Measurements from ENCODE around the gene C2CD4A. TPM values are rescaled to one million over a fixed set of nuclear protein-coding genes. Genes with fewer than 3 reads are reported as not detected.

Gene C2CD4A
- total and polyA plus RNA-seq, 9 of the 15 experiments (the other 6 are each of a cell fraction or from before 2014, with no cell fraction given) = not detected

DNA sequence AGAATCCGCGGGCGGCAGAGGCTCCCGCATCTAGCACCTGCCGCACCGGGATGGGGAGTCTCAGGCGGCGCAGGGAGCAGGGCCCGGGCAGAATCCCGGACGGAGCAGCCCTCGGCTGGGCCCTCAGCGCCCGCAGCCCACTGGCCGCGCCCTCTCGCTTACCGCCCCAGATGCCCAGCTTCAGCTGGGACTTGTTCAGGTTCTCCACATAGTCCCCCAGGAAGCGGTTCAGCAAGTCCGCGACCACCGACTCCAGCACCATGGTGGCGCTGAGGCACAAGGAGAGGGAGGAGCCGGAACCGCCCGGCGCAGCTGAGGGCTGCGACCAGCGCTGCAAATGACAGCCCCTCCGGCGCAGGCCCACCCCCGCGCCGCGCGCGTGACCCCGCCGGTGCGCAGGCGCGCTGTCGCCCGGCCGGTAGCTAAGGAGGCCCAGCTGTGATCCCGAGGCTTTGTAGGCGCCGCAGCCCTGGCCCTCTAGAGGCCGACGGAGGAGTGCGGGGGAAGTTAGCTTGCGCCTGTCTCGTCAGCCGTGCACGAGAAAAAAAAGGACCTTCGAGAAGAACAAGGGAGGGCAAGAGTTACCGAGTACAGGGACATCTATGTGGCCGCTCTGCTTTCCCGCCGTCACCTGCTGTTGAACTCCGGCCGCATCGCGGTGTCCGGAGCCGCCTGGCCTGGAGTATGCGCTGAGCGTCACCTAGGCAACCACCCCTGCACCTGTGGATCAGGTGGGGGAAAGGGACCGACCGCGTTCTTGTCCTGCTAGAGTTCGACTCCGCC, 6.5 kb upstream of the C2CD4A start, which contains the start of gene VPS13C (continued):
- no peak for TF ChIP-seq ZKSCAN8 (CRISPR knock-in tag; IDR thresholded peaks at IDR 0.05)
- no peak for TF ChIP-seq NR4A1 (CRISPR knock-in tag; IDR thresholded peaks at IDR 0.05)
- no peak for TF ChIP-seq NR4A1 (tag; IDR thresholded peaks at IDR 0.05)
- TF ChIP-seq CEBPB (tag; IDR thresholded peaks at IDR 0.05) = no peak
- TF ChIP-seq ZEB2 (IDR thresholded peaks at IDR 0.05) = peak; percentile 83
- TF ChIP-seq KLF6 (CRISPR knock-in tag; IDR thresholded peaks at IDR 0.05; ENCODE audit: borderline replicate concordance) = no peak
- peak; percentile 45; the same call in 1 of the 2 replicates for TF ChIP-seq SPI1 (IDR thresholded peaks at IDR 0.05; ENCODE audit: borderline replicate concordance, low read depth, low read length)
- no peak for TF ChIP-seq SRSF3 (IDR thresholded peaks at IDR 0.05; ENCODE audit: insufficient read depth, low read length)
- no peak for TF ChIP-seq FOXA1 (IDR thresholded peaks at IDR 0.05; ENCODE audit: borderline replicate concordance)
- TF ChIP-seq BCOR (IDR thresholded peaks at IDR 0.05) = peak; percentile 26; the same call in 1 of the 2 replicates
- no peak for TF ChIP-seq SIX5 (IDR thresholded peaks at IDR 0.05; ENCODE audit: borderline replicate concordance in 1 of 2, insufficient read depth in 1 of 2, low read depth in 1 of 2, low read length in 2 of 2)
- peak; percentile 97 for TF ChIP-seq NRF1 (conservative IDR thresholded peaks at IDR 0.05 in 1 of 2, IDR thresholded peaks at IDR 0.05 in 1 of 2)
- no peak for TF ChIP-seq ASH1L (IDR thresholded peaks at IDR 0.05; ENCODE audit: borderline replicate concordance, low read depth, partially characterized antibody)
- TF ChIP-seq, protein P1, sequence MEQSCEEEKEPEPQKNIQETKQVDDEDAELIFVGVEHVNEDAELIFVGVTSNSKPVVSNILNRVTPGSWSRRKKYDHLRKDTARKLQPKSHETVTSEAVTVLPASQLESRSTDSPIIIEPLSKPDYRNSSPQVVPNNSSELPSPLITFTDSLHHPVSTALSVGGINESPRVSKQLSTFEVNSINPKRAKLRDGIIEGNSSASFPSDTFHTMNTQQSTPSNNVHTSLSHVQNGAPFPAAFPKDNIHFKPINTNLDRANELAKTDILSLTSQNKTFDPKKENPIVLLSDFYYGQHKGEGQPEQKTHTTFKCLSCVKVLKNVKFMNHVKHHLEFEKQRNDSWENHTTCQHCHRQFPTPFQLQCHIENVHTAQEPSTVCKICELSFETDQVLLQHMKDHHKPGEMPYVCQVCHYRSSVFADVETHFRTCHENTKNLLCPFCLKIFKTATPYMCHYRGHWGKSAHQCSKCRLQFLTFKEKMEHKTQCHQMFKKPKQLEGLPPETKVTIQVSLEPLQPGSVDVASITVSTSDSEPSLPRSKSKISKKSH (CRISPR knock-in tag; IDR thresholded peaks at IDR 0.05) = no peak
- TF ChIP-seq, protein P2, sequence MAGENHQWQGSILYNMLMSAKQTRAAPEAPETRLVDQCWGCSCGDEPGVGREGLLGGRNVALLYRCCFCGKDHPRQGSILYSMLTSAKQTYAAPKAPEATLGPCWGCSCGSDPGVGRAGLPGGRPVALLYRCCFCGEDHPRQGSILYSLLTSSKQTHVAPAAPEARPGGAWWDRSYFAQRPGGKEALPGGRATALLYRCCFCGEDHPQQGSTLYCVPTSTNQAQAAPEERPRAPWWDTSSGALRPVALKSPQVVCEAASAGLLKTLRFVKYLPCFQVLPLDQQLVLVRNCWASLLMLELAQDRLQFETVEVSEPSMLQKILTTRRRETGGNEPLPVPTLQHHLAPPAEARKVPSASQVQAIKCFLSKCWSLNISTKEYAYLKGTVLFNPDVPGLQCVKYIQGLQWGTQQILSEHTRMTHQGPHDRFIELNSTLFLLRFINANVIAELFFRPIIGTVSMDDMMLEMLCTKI (IDR thresholded peaks at IDR 0.05; ENCODE audit: partially characterized antibody) = no peak
- TF ChIP-seq TSC22D4 (tag; IDR thresholded peaks at IDR 0.05) = no peak
- no peak for TF ChIP-seq NFATC3 (IDR thresholded peaks at IDR 0.05)
- peak; percentile 76 for TF ChIP-seq KDM5B (IDR thresholded peaks at IDR 0.05; ENCODE audit: insufficient replicate concordance, low read depth, low read length)
- TF ChIP-seq, protein P3, sequence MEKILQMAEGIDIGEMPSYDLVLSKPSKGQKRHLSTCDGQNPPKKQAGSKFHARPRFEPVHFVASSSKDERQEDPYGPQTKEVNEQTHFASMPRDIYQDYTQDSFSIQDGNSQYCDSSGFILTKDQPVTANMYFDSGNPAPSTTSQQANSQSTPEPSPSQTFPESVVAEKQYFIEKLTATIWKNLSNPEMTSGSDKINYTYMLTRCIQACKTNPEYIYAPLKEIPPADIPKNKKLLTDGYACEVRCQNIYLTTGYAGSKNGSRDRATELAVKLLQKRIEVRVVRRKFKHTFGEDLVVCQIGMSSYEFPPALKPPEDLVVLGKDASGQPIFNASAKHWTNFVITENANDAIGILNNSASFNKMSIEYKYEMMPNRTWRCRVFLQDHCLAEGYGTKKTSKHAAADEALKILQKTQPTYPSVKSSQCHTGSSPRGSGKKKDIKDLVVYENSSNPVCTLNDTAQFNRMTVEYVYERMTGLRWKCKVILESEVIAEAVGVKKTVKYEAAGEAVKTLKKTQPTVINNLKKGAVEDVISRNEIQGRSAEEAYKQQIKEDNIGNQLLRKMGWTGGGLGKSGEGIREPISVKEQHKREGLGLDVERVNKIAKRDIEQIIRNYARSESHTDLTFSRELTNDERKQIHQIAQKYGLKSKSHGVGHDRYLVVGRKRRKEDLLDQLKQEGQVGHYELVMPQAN (IDR thresholded peaks at IDR 0.05; ENCODE audit: borderline replicate concordance) = 0 out of 2 replicates have a peak, but pooled peaks have one; percentile 7
- TF ChIP-seq C11orf30 (IDR thresholded peaks at IDR 0.05; ENCODE audit: low read depth) = no peak
- TF ChIP-seq ZNF282 (CRISPR knock-in tag; IDR thresholded peaks at IDR 0.05) = no peak

All from K562 (cell line).